G401 (cell line): ENCODE results near the gene GPATCH8. TPM values are rescaled to one million over a fixed set of nuclear protein-coding genes. Genes with fewer than 3 reads are reported as not detected.
"Not testable (repeated sequence)": the region's sequence is repeated elsewhere in the genome, so short reads cannot be mapped to it uniquely, and the experiment has no call there.

Source experiments
- DNase-seq: peaks from one replicate; pipeline ENCODE4 v3.0.0-alpha.2; 2015; ENCODE audit warnings: low spot score
- in situ Hi-C: cut with HindIII; loops from 2 replicates; pipeline ENCODE4 v1.10.0; 2016; ENCODE audit warnings: low sequenced_read_pairs, mixed read lengths
- total RNA-seq: library from RNA; depleted of rRNA; stranded (reverse); fragments of >200 nt; shearing (Covaris generic); gene quantifications from 2 replicates; pipeline ENCODE4 v1.2.3, GENCODE V29; 2014

Gene GPATCH8
- total RNA-seq, 1 experiment from 2014 or later = 16.8 TPM

- no peak for DNase-seq
Measured at GRCh38 chr17:44384281-44384822, 118.9 kb downstream of the GPATCH8 start.

GRCh38 chr17:44383861-44384260, 119.3 kb downstream of the GPATCH8 start:
- DNase-seq = no peak
- in situ Hi-C loops = no loop called here

More at GRCh38 chr17:44384281-44384822, 118.9 kb downstream of the GPATCH8 start:
- in situ Hi-C loops = no loop called here

GRCh38 chr17:44383363-44383762, 119.8 kb downstream of the GPATCH8 start:
- DNase-seq = no peak
- in situ Hi-C loops = no loop called here

- in situ Hi-C loops = no loop called here
- no peak for DNase-seq
Measured at GRCh38 chr17:44382917-44383316, 120.3 kb downstream of the GPATCH8 start.

GRCh38 chr17:44381810-44382305, 121.3 kb downstream of the GPATCH8 start:
- in situ Hi-C loops = no loop called here
- no peak for DNase-seq

- DNase-seq = no peak
- in situ Hi-C loops = no loop called here
Measured at GRCh38 chr17:44380767-44381166, 122.4 kb downstream of the GPATCH8 start.

GRCh38 chr17:44379887-44380286, 123.3 kb downstream of the GPATCH8 start:
- in situ Hi-C loops = no loop called here
- no peak for DNase-seq

- DNase-seq = no peak
- in situ Hi-C loops = no loop called here
Measured at GRCh38 chr17:44378171-44378705, 125.0 kb downstream of the GPATCH8 start.

- in situ Hi-C loops = no loop called here
- no peak for DNase-seq
Measured at GRCh38 chr17:44376779-44377178, 126.4 kb downstream of the GPATCH8 start.

- in situ Hi-C loops = no loop called here
- no peak for DNase-seq
Measured at GRCh38 chr17:44376124-44376523, 127.1 kb downstream of the GPATCH8 start.

- in situ Hi-C loops = no loop called here
- DNase-seq = no peak
Measured at GRCh38 chr17:44375196-44376017, 127.8 kb downstream of the GPATCH8 start.

- in situ Hi-C loops = no loop called here
- no peak for DNase-seq
Measured at GRCh38 chr17:44374306-44375195, 128.7 kb downstream of the GPATCH8 start.

- in situ Hi-C loops = no loop called here
- no peak for DNase-seq
Measured at GRCh38 chr17:44372036-44372435, 131.2 kb downstream of the GPATCH8 start.

GRCh38 chr17:44369414-44370023, 133.7 kb downstream of the GPATCH8 start:
- DNase-seq, in situ Hi-C loops: not testable (repeated sequence)

- DNase-seq, in situ Hi-C loops: not testable (repeated sequence)
Measured at GRCh38 chr17:44368391-44369243, 134.6 kb downstream of the GPATCH8 start.

GRCh38 chr17:44367231-44367979, 135.8 kb downstream of the GPATCH8 start:
- DNase-seq = peak; percentile 92
- in situ Hi-C loops = no loop called here

GRCh38 chr17:44365051-44365450, 138.2 kb downstream of the GPATCH8 start:
- in situ Hi-C loops, DNase-seq: not testable (repeated sequence)
